22Rv1 (cell line): Measurements from ENCODE around the gene PCDHA4.
A peak's percentile ranks its signal among the peaks of the same experiment; 100 is the strongest.
"Not testable (repeated sequence)": the region's sequence is repeated elsewhere in the genome, so short reads cannot be mapped to it uniquely, and the experiment has no call there.

Experiments used
- H3K27ac ChIP-seq: fragments of 450-650 bp; 2 replicates; pipeline ENCODE4 v1.5.1; 2017
- ZFX ChIP-seq: fragments of 450-650 bp; IDR thresholded peaks from 2 replicates; pipeline ENCODE4 v1.6.1; 2017; ENCODE audit warnings: antibody characterized with exemption, borderline replicate concordance
- TF ChIP-seq, protein P1 (sequence below): fragments of 450-650 bp; IDR thresholded peaks from 2 replicates; pipeline ENCODE4 v1.5.1; 2017; ENCODE audit warnings: mild to moderate bottlenecking

The PCDHA4 gene

DNA sequence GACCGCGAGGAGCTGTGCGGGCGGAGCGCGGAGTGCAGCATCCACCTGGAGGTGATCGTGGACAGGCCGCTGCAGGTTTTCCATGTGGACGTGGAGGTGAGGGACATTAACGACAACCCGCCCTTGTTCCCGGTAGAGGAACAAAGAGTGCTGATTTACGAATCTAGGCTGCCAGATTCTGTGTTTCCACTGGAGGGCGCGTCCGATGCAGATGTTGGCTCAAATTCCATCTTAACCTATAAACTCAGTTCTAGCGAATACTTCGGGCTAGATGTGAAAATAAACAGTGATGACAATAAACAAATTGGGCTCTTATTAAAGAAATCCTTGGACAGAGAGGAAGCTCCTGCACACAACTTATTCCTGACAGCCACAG is 21.5 kb downstream of the PCDHA4 start:
- H3K27ac ChIP-seq, result no peak overlapping the region
- no peak for TF ChIP-seq ZFX
- TF ChIP-seq, protein P1, sequence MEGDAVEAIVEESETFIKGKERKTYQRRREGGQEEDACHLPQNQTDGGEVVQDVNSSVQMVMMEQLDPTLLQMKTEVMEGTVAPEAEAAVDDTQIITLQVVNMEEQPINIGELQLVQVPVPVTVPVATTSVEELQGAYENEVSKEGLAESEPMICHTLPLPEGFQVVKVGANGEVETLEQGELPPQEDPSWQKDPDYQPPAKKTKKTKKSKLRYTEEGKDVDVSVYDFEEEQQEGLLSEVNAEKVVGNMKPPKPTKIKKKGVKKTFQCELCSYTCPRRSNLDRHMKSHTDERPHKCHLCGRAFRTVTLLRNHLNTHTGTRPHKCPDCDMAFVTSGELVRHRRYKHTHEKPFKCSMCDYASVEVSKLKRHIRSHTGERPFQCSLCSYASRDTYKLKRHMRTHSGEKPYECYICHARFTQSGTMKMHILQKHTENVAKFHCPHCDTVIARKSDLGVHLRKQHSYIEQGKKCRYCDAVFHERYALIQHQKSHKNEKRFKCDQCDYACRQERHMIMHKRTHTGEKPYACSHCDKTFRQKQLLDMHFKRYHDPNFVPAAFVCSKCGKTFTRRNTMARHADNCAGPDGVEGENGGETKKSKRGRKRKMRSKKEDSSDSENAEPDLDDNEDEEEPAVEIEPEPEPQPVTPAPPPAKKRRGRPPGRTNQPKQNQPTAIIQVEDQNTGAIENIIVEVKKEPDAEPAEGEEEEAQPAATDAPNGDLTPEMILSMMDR, result no peak

DNA sequence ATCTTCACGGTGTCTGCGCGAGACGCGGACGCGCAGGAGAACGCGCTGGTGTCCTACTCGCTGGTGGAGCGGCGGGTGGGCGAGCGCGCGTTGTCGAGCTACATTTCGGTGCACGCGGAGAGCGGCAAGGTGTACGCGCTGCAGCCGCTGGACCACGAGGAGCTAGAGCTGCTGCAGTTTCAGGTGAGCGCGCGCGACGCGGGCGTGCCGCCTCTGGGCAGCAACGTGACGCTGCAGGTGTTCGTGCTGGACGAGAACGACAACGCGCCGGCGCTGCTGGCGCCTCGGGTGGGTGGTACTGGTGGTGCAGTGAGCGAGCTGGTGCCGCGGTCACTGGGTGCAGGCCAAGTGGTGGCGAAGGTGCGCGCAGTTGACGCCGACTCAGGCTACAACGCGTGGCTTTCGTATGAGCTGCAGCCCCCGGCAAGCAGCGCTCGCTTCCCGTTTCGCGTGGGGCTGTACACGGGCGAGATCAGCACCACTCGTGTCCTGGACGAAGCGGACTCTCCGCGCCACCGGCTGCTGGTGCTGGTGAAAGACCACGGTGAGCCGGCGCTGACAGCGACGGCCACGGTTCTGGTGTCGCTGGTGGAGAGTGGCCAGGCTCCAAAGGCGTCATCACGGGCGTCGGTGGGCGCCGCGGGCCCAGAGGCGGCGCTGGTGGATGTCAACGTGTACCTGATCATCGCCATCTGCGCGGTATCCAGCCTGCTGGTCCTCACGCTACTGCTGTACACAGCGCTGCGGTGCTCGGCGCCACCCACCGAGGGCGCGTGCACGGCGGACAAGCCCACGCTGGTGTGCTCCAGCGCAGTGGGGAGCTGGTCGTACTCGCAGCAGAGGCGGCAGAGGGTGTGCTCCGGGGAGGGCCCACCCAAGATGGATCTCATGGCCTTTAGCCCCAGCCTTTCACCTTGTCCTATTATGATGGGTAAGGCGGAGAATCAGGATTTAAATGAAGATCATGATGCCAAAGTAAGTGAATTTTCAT is 22.9 kb downstream of the PCDHA4 start:
- not testable (repeated sequence) for H3K27ac ChIP-seq

DNA sequence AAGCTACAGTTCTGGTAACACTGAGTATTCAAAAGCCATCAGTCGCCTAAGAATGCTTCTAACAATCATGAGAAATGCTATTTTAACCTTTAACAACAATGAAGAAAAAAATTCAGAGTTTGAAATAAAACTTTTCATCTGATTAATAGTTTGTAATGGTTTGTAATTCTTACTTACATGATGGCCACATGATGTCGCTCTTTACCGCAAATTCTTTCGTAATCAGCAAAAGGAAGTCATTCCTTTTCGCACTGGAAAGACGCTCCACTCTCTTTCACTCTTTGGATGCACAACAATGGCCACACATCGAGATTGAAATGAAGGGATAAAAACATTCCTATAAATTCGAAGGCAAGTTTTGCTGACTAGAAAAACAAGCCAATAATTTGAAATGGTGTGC is 27.1 kb downstream of the PCDHA4 start, which contains the start of gene PCDHA7:
TSS of gene PCDHA7 (plus strand) at position 277 of the 400 bp plus-strand sequence. CDS start at position 392, 115 bp downstream.
- no peak within 1 kb of the TSS for H3K27ac ChIP-seq
- TF ChIP-seq, protein P1, result no peak
- no peak for TF ChIP-seq ZFX

DNA sequence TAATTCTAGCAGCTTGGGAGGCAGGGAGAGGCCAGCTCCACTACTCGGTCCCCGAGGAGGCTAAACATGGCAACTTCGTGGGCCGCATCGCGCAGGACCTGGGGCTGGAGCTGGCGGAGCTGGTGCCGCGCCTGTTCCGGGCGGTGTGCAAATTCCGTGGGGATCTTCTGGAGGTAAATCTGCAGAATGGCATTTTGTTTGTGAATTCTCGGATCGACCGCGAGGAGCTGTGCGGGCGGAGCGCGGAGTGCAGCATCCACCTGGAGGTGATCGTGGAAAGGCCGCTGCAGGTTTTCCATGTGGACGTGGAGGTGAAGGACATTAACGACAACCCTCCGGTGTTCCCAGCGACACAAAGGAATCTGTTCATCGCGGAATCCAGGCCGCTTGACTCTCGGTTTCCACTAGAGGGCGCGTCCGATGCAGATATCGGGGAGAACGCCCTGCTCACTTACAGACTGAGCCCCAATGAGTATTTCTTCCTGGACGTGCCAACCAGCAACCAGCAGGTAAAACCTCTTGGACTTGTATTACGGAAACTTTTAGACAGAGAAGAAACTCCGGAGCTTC is 27.7 kb downstream of the PCDHA4 start:
- not testable (repeated sequence) for H3K27ac ChIP-seq

DNA sequence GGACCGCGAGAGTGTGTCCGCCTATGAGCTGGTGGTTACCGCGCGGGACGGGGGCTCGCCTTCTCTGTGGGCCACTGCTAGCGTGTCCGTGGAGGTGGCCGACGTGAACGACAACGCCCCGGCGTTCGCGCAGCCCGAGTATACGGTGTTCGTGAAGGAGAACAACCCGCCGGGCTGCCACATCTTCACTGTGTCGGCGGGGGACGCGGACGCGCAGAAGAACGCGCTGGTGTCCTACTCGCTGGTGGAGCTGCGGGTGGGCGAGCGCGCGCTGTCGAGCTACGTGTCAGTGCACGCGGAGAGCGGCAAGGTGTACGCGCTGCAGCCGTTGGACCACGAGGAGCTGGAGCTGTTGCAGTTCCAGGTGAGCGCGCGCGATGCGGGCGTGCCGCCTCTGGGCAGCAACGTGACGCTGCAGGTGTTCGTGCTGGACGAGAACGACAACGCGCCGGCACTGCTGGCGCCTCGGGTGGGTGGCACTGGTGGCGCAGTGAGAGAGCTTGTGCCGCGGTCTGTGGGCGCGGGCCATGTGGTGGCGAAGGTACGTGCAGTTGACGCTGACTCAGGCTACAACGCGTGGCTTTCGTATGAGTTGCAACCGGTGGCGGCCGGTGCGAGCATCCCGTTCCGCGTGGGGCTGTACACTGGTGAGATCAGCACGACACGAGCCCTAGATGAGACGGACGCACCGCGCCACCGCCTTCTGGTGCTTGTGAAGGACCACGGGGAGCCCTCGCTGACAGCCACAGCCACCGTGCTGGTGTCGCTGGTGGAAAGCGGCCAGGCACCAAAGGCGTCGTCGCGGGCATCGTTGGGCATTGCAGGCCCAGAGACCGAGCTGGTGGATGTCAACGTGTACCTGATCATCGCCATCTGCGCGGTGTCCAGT is 29.0 kb downstream of the PCDHA4 start:
- no peak overlapping the region for H3K27ac ChIP-seq
- no peak for TF ChIP-seq ZFX
- TF ChIP-seq, protein P1, result no peak

DNA sequence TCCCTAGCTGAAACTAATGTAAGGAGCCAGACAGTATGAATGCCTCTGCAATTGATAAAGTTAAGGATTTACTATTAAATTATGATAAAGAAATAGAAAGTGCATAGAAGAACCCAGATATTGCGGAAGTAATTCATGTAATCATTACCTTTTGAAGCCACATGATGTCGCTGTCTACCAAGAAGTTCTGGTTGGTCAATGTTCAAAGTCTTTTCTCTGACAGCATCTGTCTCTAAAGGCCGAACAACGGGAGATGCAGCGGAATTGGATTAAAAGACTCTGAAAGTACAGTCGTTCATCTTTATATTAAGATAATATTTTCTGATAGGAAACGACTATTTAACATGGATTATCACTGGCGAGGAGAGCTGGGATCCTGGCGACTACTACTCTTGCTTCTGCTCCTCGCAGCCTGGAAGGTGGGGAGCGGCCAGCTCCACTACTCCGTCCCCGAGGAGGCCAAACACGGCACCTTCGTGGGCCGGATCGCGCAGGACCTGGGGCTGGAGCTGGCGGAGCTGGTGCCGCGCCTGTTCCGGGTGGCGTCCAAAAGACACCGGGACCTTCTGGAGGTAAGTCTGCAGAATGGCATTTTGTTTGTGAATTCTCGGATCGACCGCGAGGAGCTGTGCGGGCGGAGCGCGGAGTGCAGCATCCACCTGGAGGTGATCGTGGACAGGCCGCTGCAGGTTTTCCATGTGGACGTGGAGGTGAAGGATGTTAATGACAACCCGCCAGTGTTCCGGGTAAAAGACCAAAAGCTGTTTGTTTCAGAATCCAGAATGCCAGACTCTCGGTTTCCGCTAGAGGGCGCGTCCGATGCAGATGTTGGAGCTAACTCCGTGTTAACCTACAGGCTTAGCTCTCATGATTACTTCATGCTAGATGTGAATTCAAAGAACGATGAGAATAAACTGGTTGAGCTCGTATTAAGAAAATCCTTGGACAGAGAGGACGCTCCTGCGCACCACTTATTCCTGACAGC is 34.4 kb downstream of the PCDHA4 start, which contains the start of gene PCDHA8:
TSS of gene PCDHA8 (plus strand) at position 210 of the 985 bp plus-strand sequence. CDS start at position 345, 135 bp downstream.
- TF ChIP-seq ZFX, result no peak
- TF ChIP-seq, protein P1, result peak; percentile 88
- H3K27ac ChIP-seq, result peak within 1 kb of the TSS; percentile 67
